G401.6 (cell line): ENCODE measurements around the gene DOK1.

ENCODE experiments used
- FAIRE-seq: peaks from 2 replicates; lab custom pipeline; 2012; peaks lifted over from hg19 to GRCh38; lab: Jason Lieb, UNC

Gene DOK1

DNA sequence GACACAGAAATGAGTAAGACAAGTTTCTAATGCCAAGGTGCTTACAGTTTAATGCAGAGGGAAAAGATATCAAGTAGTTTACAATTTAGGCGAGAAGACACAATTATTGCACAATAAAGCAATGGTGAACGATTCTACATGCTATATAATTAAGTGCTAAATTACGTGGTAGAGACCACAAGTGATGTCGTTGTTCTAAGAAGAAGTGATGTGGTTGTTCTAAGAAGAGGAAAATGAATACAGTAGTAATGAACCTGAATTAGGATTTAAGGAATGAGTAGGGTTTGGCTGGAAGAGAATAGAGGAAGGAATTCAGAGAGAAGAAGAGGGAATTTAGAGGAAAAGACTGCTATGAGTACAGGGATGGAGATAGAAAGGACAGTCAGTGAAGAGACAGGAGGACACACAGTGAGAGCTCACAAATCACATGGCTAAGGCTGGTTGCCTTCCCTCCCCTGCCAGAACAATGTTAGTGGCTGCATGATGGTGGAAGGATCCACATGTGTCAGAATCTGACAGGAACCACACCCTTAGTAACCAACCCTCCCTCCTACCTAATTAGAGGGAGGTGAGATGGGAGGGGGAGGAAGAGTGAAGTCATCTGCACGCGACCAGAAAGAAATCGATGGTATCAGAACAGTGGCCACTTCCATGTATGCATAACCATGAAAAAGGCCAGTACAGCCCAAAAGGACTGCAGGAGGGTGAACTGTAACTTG lies 48.9 kb downstream of the DOK1 start:
- no peak for FAIRE-seq

DNA sequence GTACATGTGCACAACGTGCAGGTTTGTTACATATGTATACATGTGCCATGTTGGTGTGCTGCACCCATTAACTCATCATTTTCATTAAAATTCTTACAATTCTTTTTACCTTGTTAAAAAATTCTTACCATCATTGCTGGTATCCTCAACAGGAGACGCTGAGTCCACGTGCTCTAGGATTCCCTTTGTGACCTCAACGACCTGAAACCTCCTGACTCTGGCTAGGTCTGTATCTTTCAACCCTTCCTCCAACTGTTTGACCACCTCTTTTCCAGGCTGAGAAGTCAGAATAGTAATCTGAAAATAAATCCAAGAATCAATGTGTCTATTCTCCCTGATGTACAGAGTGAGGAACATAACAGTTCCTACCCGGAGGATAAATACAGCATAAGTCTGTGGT lies 52.4 kb downstream of the DOK1 start:
- no peak for FAIRE-seq
